ENCODE results near the gene CASQ1. TPM values are rescaled to one million over a fixed set of nuclear protein-coding genes. Genes with fewer than 3 reads are reported as not detected.

The CASQ1 gene
- total RNA-seq, 1 experiment from 2014 or later: not detected

GRCh38 chr1:160222546-160222945 lies 32.2 kb downstream of the CASQ1 start:
- H3K36me3 Mint-ChIP-seq (ENCODE audit: insufficient read depth, unreplicated experiment): peaks cover 8% of the 10 kb centered on the region
- no peaks in the 10 kb centered on the region for H3K9me3 Mint-ChIP-seq (ENCODE audit: unreplicated experiment)
- no peak overlapping the region for H3K4me3 Mint-ChIP-seq (ENCODE audit: unreplicated experiment)
- intact Hi-C loops (cut with micrococcal nuclease): no loop called here
- CTCF ChIA-PET: interaction anchor here (0.9 to 7.1 kb wide), 8 partner anchors 16 to 137 kb away, joined by 3 to 243 read pairs (median 74); partner anchors contain the start of genes CASQ1 and PEA15
- no peaks in the 10 kb centered on the region for H3K27me3 Mint-ChIP-seq (ENCODE audit: insufficient read depth, unreplicated experiment)
- POLR2A ChIA-PET: interaction anchor here (1.1 to 1.2 kb wide), 2 partner anchors 14 to 20 kb away, joined by 3 read pairs; no protein-coding TSS in a partner anchor
- TF ChIP-seq CTCF (IDR thresholded peaks at IDR 0.05; ENCODE audit: unreplicated experiment): no peak
- peaks cover 7% of the 10 kb centered on the region for H3K4me1 Mint-ChIP-seq (ENCODE audit: insufficient read depth, unreplicated experiment)
- H3K27ac Mint-ChIP-seq (ENCODE audit: low read depth, unreplicated experiment): no peak overlapping the region
- no peak for DNase-seq (ENCODE audit: unreplicated experiment)
- BruUV-seq (replicated peaks): no TSS peak

- DNase-seq (ENCODE audit: unreplicated experiment): no peak
- TF ChIP-seq CTCF (IDR thresholded peaks at IDR 0.05; ENCODE audit: unreplicated experiment): no peak
- H3K9me3 Mint-ChIP-seq (ENCODE audit: unreplicated experiment): no peaks in the 10 kb centered on the region
- H3K4me3 Mint-ChIP-seq (ENCODE audit: unreplicated experiment): no peak overlapping the region
- CTCF ChIA-PET: interaction anchor here (0.7 to 6.4 kb wide), 9 partner anchors 14 to 146 kb away, joined by 3 to 104 read pairs (median 4); no protein-coding TSS in a partner anchor
- H3K4me1 Mint-ChIP-seq (ENCODE audit: insufficient read depth, unreplicated experiment): peaks cover 7% of the 10 kb centered on the region
- BruUV-seq (replicated peaks): no TSS peak
- no peak overlapping the region for H3K27ac Mint-ChIP-seq (ENCODE audit: low read depth, unreplicated experiment)
- POLR2A ChIA-PET: interaction anchor here (0.6 to 2.4 kb wide), 4 partner anchors 9 to 18 kb away, joined by 3 to 13 read pairs (median 3); no protein-coding TSS in a partner anchor
- intact Hi-C loops (cut with micrococcal nuclease): no loop called here
- H3K36me3 Mint-ChIP-seq (ENCODE audit: insufficient read depth, unreplicated experiment): peaks cover 18% of the 10 kb centered on the region
- no peaks in the 10 kb centered on the region for H3K27me3 Mint-ChIP-seq (ENCODE audit: insufficient read depth, unreplicated experiment)
These were observed 34.2 kb downstream of the CASQ1 start for GRCh38 chr1:160224606-160225005.

- Mint-ChIP-seq H3K36me3 (ENCODE audit: insufficient read depth, unreplicated experiment) (peaks cover 25% of the 10 kb centered on the region), H3K27me3 (ENCODE audit: insufficient read depth, unreplicated experiment) (no peaks in the 10 kb centered on the region), H3K9me3 (ENCODE audit: unreplicated experiment) (no peaks in the 10 kb centered on the region), H3K4me3 (ENCODE audit: unreplicated experiment) (no peak overlapping the region), H3K27ac (ENCODE audit: low read depth, unreplicated experiment) (no peak overlapping the region), H3K4me1 (ENCODE audit: insufficient read depth, unreplicated experiment) (peaks cover under 1% of the 10 kb centered on the region)
- intact Hi-C loops (cut with micrococcal nuclease): no loop called here
- POLR2A ChIA-PET: interaction anchor here (1.2 to 2.4 kb wide), 2 partner anchors 14 to 17 kb away, joined by 3 to 13 read pairs; no protein-coding TSS in a partner anchor
- no TSS peak for BruUV-seq (replicated peaks)
- no peak for DNase-seq (ENCODE audit: unreplicated experiment)
- CTCF ChIA-PET: interaction anchor here (0.6 to 6.4 kb wide), 12 partner anchors 13 to 220 kb away, joined by 3 to 104 read pairs (median 4); no protein-coding TSS in a partner anchor
- TF ChIP-seq CTCF (IDR thresholded peaks at IDR 0.05; ENCODE audit: unreplicated experiment): no peak
These were observed 35.0 kb downstream of the CASQ1 start for GRCh38 chr1:160225345-160225744.

- no peaks in the 10 kb centered on the region for H3K4me1 Mint-ChIP-seq (ENCODE audit: insufficient read depth, unreplicated experiment)
- TF ChIP-seq CTCF (IDR thresholded peaks at IDR 0.05; ENCODE audit: unreplicated experiment): no peak
- CTCF ChIA-PET: interaction anchor here (0.6 to 6.4 kb wide), 14 partner anchors 7 to 220 kb away, joined by 3 to 104 read pairs (median 13); no protein-coding TSS in a partner anchor
- DNase-seq (ENCODE audit: unreplicated experiment): no peak
- no TSS peak for BruUV-seq (replicated peaks)
- H3K9me3 Mint-ChIP-seq (ENCODE audit: unreplicated experiment): no peaks in the 10 kb centered on the region
- no peak overlapping the region for H3K27ac Mint-ChIP-seq (ENCODE audit: low read depth, unreplicated experiment)
- no peaks in the 10 kb centered on the region for H3K27me3 Mint-ChIP-seq (ENCODE audit: insufficient read depth, unreplicated experiment)
- POLR2A ChIA-PET: interaction anchor here (1.1 to 2.4 kb wide), 3 partner anchors 16 to 66 kb away, joined by 3 to 13 read pairs (median 4); no protein-coding TSS in a partner anchor
- peaks cover 38% of the 10 kb centered on the region for H3K36me3 Mint-ChIP-seq (ENCODE audit: insufficient read depth, unreplicated experiment)
- intact Hi-C loops (cut with micrococcal nuclease): no loop called here
- no peak overlapping the region for H3K4me3 Mint-ChIP-seq (ENCODE audit: unreplicated experiment)
These were observed 36.2 kb downstream of the CASQ1 start for GRCh38 chr1:160226623-160227022.

Measured in MCF 10A (cell line).